Large intestine (tissue), 3 donors: ENCODE measurements around the gene GPR107. TPM values are rescaled to one million over a fixed set of nuclear protein-coding genes. Genes with fewer than 3 reads are reported as not detected.

Experiments used
- DNase-seq, 2 donors: peaks; one replicate each; pipeline versions ENCODE4 v3.0.0 to v3.0.0-alpha.2; 2013
- H3K27ac ChIP-seq: one replicate; pipeline ENCODE4 v1.5.1; 2013; ENCODE audit warnings: low read length
- H3K27me3 ChIP-seq: 2 replicates; pipeline ENCODE4 v1.6.1; 2013; ENCODE audit warnings: low read length; ENCODE audit not compliant: control insufficient read depth, insufficient read depth
- H3K36me3 ChIP-seq: 2 replicates; pipeline ENCODE4 v1.6.1; 2013; ENCODE audit warnings: low read length; ENCODE audit not compliant: control insufficient read depth, insufficient read depth
- H3K4me1 ChIP-seq: one replicate; pipeline ENCODE4 v1.6.1; 2013; ENCODE audit warnings: low read length; ENCODE audit not compliant: control insufficient read depth, insufficient read depth
- H3K4me3 ChIP-seq: one replicate; pipeline ENCODE4 v1.5.1; 2013; ENCODE audit warnings: low read length
- H3K9me3 ChIP-seq: one replicate; pipeline ENCODE4 v1.6.1; 2013; ENCODE audit warnings: mild to moderate bottlenecking, low read depth, low read length, moderate library complexity; ENCODE audit not compliant: control insufficient read depth
- WGBS: methylation state at CpG from one replicate; pipeline ENCODE4 v1.1.5; 2013; ENCODE audit warnings: low lambda C conversion rate; ENCODE audit not compliant: insufficient coverage; 5-methylcytosine and 5-hydroxymethylcytosine counted together
- polyA plus RNA-seq: library from polyadenylated mRNA; unstranded; fragments of 120-200 nt; gene quantifications from one replicate; pipeline ENCODE4 v1.2.1, GENCODE V29; 2013

Gene GPR107
- polyA plus RNA-seq, 1 donor: 32.3 TPM

GRCh38 chr9:130159057-130159456 lies 105.4 kb downstream of the GPR107 start:
- peaks cover 11% of the 10 kb centered on the region for H3K4me1 ChIP-seq
- H3K27ac ChIP-seq: no peak overlapping the region
- no peaks in the 10 kb centered on the region for H3K9me3 ChIP-seq
- H3K4me3 ChIP-seq: no peak overlapping the region
- H3K36me3 ChIP-seq: no peaks in the 10 kb centered on the region
- no peaks in the 10 kb centered on the region for H3K27me3 ChIP-seq
- WGBS: no CpG with 5 or more reads among the region's 8 CpGs
- peak; percentile 77 to 90 for DNase-seq

GRCh38 chr9:130159915-130160670 lies 106.4 kb downstream of the GPR107 start:
- H3K4me1 ChIP-seq: peaks cover 11% of the 10 kb centered on the region
- no peaks in the 10 kb centered on the region for H3K27me3 ChIP-seq
- H3K36me3 ChIP-seq: no peaks in the 10 kb centered on the region
- no CpG with 5 or more reads among the region's 10 CpGs for WGBS
- no peak overlapping the region for H3K4me3 ChIP-seq
- H3K9me3 ChIP-seq: no peaks in the 10 kb centered on the region
- no peak overlapping the region for H3K27ac ChIP-seq
- DNase-seq: no peak

- DNase-seq: no peak
- H3K9me3 ChIP-seq: no peaks in the 10 kb centered on the region
- no peak overlapping the region for H3K27ac ChIP-seq
- no CpG with 5 or more reads among the region's 3 CpGs for WGBS
- H3K4me1 ChIP-seq: peaks cover 11% of the 10 kb centered on the region
- H3K27me3 ChIP-seq: no peaks in the 10 kb centered on the region
- H3K4me3 ChIP-seq: no peak overlapping the region
- no peaks in the 10 kb centered on the region for H3K36me3 ChIP-seq
Measured at GRCh38 chr9:130160862-130161470, 107.3 kb downstream of the GPR107 start.

GRCh38 chr9:130165579-130165978 lies 111.9 kb downstream of the GPR107 start:
- WGBS: no CpG with 5 or more reads among the region's 1 CpG
- no peaks in the 10 kb centered on the region for H3K9me3 ChIP-seq

GRCh38 chr9:130166399-130166798 lies 112.7 kb downstream of the GPR107 start:
- WGBS: 100% methylated on average over 1 of the region's 4 CpGs

More at GRCh38 chr9:130165579-130165978, 111.9 kb downstream of the GPR107 start:
- Histone ChIP-seq H3K27ac (no peak overlapping the region), H3K4me3 (no peak overlapping the region), H3K27me3 (peaks cover under 1% of the 10 kb centered on the region), H3K4me1 (no peaks in the 10 kb centered on the region), H3K36me3 (no peaks in the 10 kb centered on the region)
- DNase-seq: no peak

GRCh38 chr9:130167927-130168326 lies 114.2 kb downstream of the GPR107 start:
- peaks cover 11% of the 10 kb centered on the region for H3K27me3 ChIP-seq
- H3K4me3 ChIP-seq: no peak overlapping the region
- no peaks in the 10 kb centered on the region for H3K9me3 ChIP-seq
- H3K27ac ChIP-seq: no peak overlapping the region
- no peak for DNase-seq
- WGBS: 0% methylated on average over 1 of the region's 6 CpGs
- H3K4me1 ChIP-seq: peaks cover 2% of the 10 kb centered on the region
- H3K36me3 ChIP-seq: no peaks in the 10 kb centered on the region

More at GRCh38 chr9:130166399-130166798, 112.7 kb downstream of the GPR107 start:
- Histone ChIP-seq H3K27me3 (peaks cover 9% of the 10 kb centered on the region), H3K4me3 (no peak overlapping the region), H3K36me3 (no peaks in the 10 kb centered on the region), H3K9me3 (no peaks in the 10 kb centered on the region), H3K4me1 (no peaks in the 10 kb centered on the region), H3K27ac (no peak overlapping the region)
- no peak for DNase-seq

GRCh38 chr9:130171226-130172148 lies 117.8 kb downstream of the GPR107 start:
- H3K36me3 ChIP-seq: no peaks in the 10 kb centered on the region
- no peak for DNase-seq
- peaks cover 2% of the 10 kb centered on the region for H3K4me1 ChIP-seq
- H3K4me3 ChIP-seq: peak overlapping the region; percentile 23
- no peaks in the 10 kb centered on the region for H3K9me3 ChIP-seq
- no peak overlapping the region for H3K27ac ChIP-seq
- no CpG with 5 or more reads among the region's 45 CpGs for WGBS
- H3K27me3 ChIP-seq: peaks cover 20% of the 10 kb centered on the region

- Histone ChIP-seq H3K4me3 (peak within 1 kb of the TSS; percentile 54), H3K9me3 (no peaks in the 10 kb centered on the region), H3K4me1 (peaks cover 2% of the 10 kb centered on the region), H3K27me3 (peaks cover 20% of the 10 kb centered on the region), H3K27ac (no peak within 1 kb of the TSS), H3K36me3 (no peaks in the 10 kb centered on the region)
- WGBS: no CpG with 5 or more reads among the region's 101 CpGs
- DNase-seq: peak; percentile 48 to 67
Measured at GRCh38 chr9:130172161-130172857, 118.6 kb downstream of the GPR107 start, which contains the start of gene NCS1. Gene NCS1, plus strand, starts transcription at chr9:130172404. Its CDS starts 260 bp downstream, at chr9:130172664.

GRCh38 chr9:130172858-130173665 lies 119.4 kb downstream of the GPR107 start:
- Histone ChIP-seq H3K27me3 (peaks cover 20% of the 10 kb centered on the region), H3K27ac (no peak overlapping the region), H3K4me1 (peaks cover 2% of the 10 kb centered on the region), H3K36me3 (no peaks in the 10 kb centered on the region), H3K4me3 (peak overlapping the region; percentile 54), H3K9me3 (no peaks in the 10 kb centered on the region)
- DNase-seq: peak in 1 of 2 donors; percentile 45
- no CpG with 5 or more reads among the region's 57 CpGs for WGBS
